Measurements from ENCODE around the gene TARDBP. TPM values are rescaled to one million over a fixed set of nuclear protein-coding genes. Genes with fewer than 3 reads are reported as not detected.

TARDBP gene
- total and polyA plus RNA-seq, 2 donors (not counting 1 experiment from before 2014, with no cell fraction given), result 85.2 to 222 TPM

GRCh38 chr1:11000526-11000925, 11.9 kb upstream of the TARDBP start:
- no CpG with 5 or more reads among the region's 1 CpG for WGBS (ENCODE audit: insufficient coverage)

More at GRCh38 chr1:11000526-11000925, 11.9 kb upstream of the TARDBP start:
- DNase-seq (no peak), ATAC-seq (ENCODE audit: low read depth) (no peak)
- H3K27me3 ChIP-seq (replicated peaks in 1 of 4; ENCODE audit: control extremely low read depth in 1 of 4, control insufficient read depth in 3 of 4, insufficient read depth in 4 of 4, low read length in 3 of 4), result no peaks in the 10 kb centered on the region
- no peak overlapping the region for H3K4me3 ChIP-seq (ENCODE audit: control extremely low read depth in 1 of 5, extremely low read depth in 1 of 5, insufficient read depth in 1 of 5, low read depth in 2 of 5, low read length in 4 of 5)
- H3K9me3 Mint-ChIP-seq (ENCODE audit: insufficient read depth), result no peaks in the 10 kb centered on the region
- no peak overlapping the region for H3K27ac Mint-ChIP-seq
- no peaks in the 10 kb centered on the region for H4K20me1 ChIP-seq (ENCODE audit: control insufficient read depth, insufficient read depth, low read length, poor library complexity, severe bottlenecking)
- ChIA-PET CTCF (interaction anchor here (1.3 kb wide), 1 partner anchor 241 kb away, joined by 3 read pairs; no protein-coding TSS in a partner anchor), POLR2A (no interaction called here)
- no peaks in the 10 kb centered on the region for H3K4me1 Mint-ChIP-seq
- H3K4me1 ChIP-seq (ENCODE audit: control insufficient read depth in 2 of 2, insufficient read depth in 2 of 2, low read length in 2 of 2), result no peaks in the 10 kb centered on the region
- H3K79me2 ChIP-seq (ENCODE audit: control insufficient read depth, insufficient read depth, low read length), result no peaks in the 10 kb centered on the region
- no peak overlapping the region for H3K9ac ChIP-seq (ENCODE audit: low read length)
- no peak overlapping the region for H2AFZ ChIP-seq (ENCODE audit: insufficient read depth, low read depth, low read length, poor library complexity, severe bottlenecking)
- no peak for TF ChIP-seq CTCF (IDR thresholded peaks at IDR 0.05)
- no peak for TF ChIP-seq EZH2 (IDR thresholded peaks at IDR 0.05; ENCODE audit: borderline replicate concordance, insufficient read depth, low read depth, low read length, poor library complexity, severe bottlenecking)
- H3K27ac ChIP-seq (ENCODE audit: low read length in 2 of 2), result no peak overlapping the region
- intact Hi-C loops (cut with micrococcal nuclease), result no loop called here
- H3K9me3 ChIP-seq (ENCODE audit: control extremely low read depth in 1 of 3, control insufficient read depth in 2 of 3, insufficient read depth in 1 of 3, low read length in 2 of 3), result peaks cover 0 to 13% (median 1%) of the 10 kb centered on the region in 3 donors
- H3K27me3 Mint-ChIP-seq, result no peaks in the 10 kb centered on the region
- H3K4me3 Mint-ChIP-seq, result no peak overlapping the region
- H3K36me3 ChIP-seq (replicated peaks in 1 of 2; ENCODE audit: control extremely low read depth in 1 of 2, control insufficient read depth in 1 of 2, extremely low read depth in 1 of 2, insufficient read depth in 2 of 2, low read length in 1 of 2), result no peaks in the 10 kb centered on the region
- H3K4me2 ChIP-seq (replicated peaks; ENCODE audit: low read depth, low read length, poor library complexity, severe bottlenecking), result no peak overlapping the region
